ENCODE data around the gene PTPRT. TPM values are rescaled to one million over a fixed set of nuclear protein-coding genes. Genes with fewer than 3 reads are reported as not detected.

Gene PTPRT
- total and polyA plus RNA-seq, 4 donors, result 0.14 to 2.8 (median 0.40) TPM

GRCh38 chr20:42270539-42270938 is 919.2 kb downstream of the PTPRT start:
- 60% methylated on average over 2 of the region's 2 CpGs for WGBS
- TF ChIP-seq CTCF (IDR thresholded peaks at IDR 0.05; ENCODE audit: low read depth, low read length, missing input control) (no peak), ZBTB33 (IDR thresholded peaks at IDR 0.05) (no peak), RXRA (IDR thresholded peaks at IDR 0.05) (no peak)
- no peak for DNase-seq (ENCODE audit: low spot score)
- Histone ChIP-seq H3K36me3 (ENCODE audit: control insufficient read depth in 4 of 4, insufficient read depth in 3 of 4, low read depth in 1 of 4, low read length in 3 of 4) (no peaks in the 10 kb centered on the region), H3K27ac (ENCODE audit: low read depth in 1 of 2, low read length in 2 of 2) (no peak overlapping the region), H3K9me3 (ENCODE audit: control insufficient read depth in 4 of 4, low read length in 3 of 4) (no peaks in the 10 kb centered on the region), H3K4me3 (ENCODE audit: low read depth in 1 of 3, low read length in 3 of 3) (no peak overlapping the region), H3K27me3 (ENCODE audit: control insufficient read depth in 4 of 4, insufficient read depth in 4 of 4, low read length in 3 of 4) (no peaks in the 10 kb centered on the region), H3K4me1 (ENCODE audit: control insufficient read depth in 4 of 4, insufficient read depth in 4 of 4, low read length in 3 of 4) (no peaks in the 10 kb centered on the region), H3K9ac (ENCODE audit: low read depth in 1 of 2, low read length in 2 of 2) (no peak overlapping the region)

GRCh38 chr20:42267793-42268384 is 921.8 kb downstream of the PTPRT start:
- Histone ChIP-seq H3K4me3 (ENCODE audit: low read depth in 1 of 3, low read length in 3 of 3) (no peak overlapping the region), H3K4me1 (ENCODE audit: control insufficient read depth in 4 of 4, insufficient read depth in 4 of 4, low read length in 3 of 4) (no peaks in the 10 kb centered on the region), H3K36me3 (ENCODE audit: control insufficient read depth in 4 of 4, insufficient read depth in 3 of 4, low read depth in 1 of 4, low read length in 3 of 4) (no peaks in the 10 kb centered on the region), H3K27me3 (ENCODE audit: control insufficient read depth in 4 of 4, insufficient read depth in 4 of 4, low read length in 3 of 4) (no peaks in the 10 kb centered on the region), H3K9ac (ENCODE audit: low read depth in 1 of 2, low read length in 2 of 2) (no peak overlapping the region), H3K9me3 (ENCODE audit: control insufficient read depth in 4 of 4, low read length in 3 of 4) (no peaks in the 10 kb centered on the region), H3K27ac (ENCODE audit: low read depth in 1 of 2, low read length in 2 of 2) (no peak overlapping the region)
- DNase-seq (ENCODE audit: low spot score), result no peak
- TF ChIP-seq RXRA (IDR thresholded peaks at IDR 0.05), result no peak
- no peak for TF ChIP-seq SP1 (IDR thresholded peaks at IDR 0.05)
- no peak for TF ChIP-seq YY1 (IDR thresholded peaks at IDR 0.05)
- TF ChIP-seq CTCF (IDR thresholded peaks at IDR 0.05; ENCODE audit: low read depth, low read length, missing input control), result no peak
- no peak for TF ChIP-seq HNF4A (conservative IDR thresholded peaks at IDR 0.05)
- no peak for TF ChIP-seq EGR1 (IDR thresholded peaks at IDR 0.05; ENCODE audit: low read depth in 2 of 2)
- no peak for TF ChIP-seq NR2F2 (IDR thresholded peaks at IDR 0.05)
- no peak for TF ChIP-seq JUND (IDR thresholded peaks at IDR 0.05)
- no peak for TF ChIP-seq REST (IDR thresholded peaks at IDR 0.05)
- no peak for TF ChIP-seq ZBTB33 (IDR thresholded peaks at IDR 0.05)
- 63% methylated on average over 4 of the region's 4 CpGs for WGBS

Measured in liver (tissue), 9 donors.